DMS 273 treated with DMSO at 0.1 percent for 48 hours (cell line): ENCODE results near the gene TTC21A.

Experiments
- DNase-seq: peaks from one replicate; lab custom pipeline; 2025; lab: John Stamatoyannopoulos, UW

Gene TTC21A

DNA sequence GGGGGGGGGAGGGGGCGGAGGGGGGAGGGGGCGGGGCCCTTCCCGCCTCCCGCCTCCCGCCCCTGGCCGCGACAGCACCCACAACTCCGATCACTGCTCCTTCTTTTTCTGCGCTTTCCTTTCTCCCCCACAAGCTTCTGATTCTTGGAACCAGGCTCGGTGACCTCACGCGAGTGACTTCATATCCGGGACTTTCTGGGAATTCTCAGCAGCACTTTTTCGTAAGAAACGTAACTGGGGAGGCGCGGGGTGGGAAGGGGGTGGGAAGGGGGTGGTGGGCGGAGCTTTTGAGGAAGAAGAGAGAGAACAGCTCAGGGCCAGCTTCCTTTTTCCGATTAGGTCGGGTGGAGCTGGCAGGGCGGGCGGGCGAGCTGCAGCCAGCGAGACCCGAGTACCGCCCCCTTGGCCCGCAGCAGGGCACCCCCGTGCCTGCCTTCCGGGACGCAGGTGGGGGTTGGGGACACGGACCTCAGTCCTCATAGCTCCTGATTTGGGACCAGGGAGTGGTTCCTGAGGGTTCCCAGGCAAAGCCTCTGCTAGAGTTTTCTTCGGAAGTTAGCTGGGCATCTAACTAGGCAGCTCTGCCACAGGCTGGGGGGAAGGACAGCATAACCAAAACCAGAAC lies 70.3 kb downstream of the TTC21A start:
- DNase-seq = peak; percentile 48

- DNase-seq = peak; percentile 9
Observed at GRCh38 chr3:39178553-39178952, 71.1 kb downstream of the TTC21A start.

DNA sequence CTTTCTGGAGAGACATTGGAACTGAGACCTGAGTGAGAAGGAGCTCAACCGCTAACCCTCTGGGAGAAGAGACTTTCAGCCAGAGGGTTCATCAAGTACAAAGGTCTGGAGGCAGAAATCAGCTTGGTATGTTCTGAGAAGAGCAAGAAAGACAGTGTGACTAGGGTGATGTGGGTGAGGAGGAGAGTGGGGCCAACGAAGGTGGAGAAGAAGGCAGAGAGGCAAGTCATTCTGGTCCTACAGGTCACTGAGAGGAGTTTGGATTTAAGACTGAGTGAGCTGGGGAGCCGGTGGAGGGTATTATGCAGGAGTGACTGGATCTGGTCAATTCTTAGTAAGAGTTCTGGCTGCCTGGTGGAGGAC lies 72.7 kb downstream of the TTC21A start:
- no peak for DNase-seq

- DNase-seq = peak; percentile 37
Observed at GRCh38 chr3:39180546-39181346, 73.3 kb downstream of the TTC21A start.

DNA sequence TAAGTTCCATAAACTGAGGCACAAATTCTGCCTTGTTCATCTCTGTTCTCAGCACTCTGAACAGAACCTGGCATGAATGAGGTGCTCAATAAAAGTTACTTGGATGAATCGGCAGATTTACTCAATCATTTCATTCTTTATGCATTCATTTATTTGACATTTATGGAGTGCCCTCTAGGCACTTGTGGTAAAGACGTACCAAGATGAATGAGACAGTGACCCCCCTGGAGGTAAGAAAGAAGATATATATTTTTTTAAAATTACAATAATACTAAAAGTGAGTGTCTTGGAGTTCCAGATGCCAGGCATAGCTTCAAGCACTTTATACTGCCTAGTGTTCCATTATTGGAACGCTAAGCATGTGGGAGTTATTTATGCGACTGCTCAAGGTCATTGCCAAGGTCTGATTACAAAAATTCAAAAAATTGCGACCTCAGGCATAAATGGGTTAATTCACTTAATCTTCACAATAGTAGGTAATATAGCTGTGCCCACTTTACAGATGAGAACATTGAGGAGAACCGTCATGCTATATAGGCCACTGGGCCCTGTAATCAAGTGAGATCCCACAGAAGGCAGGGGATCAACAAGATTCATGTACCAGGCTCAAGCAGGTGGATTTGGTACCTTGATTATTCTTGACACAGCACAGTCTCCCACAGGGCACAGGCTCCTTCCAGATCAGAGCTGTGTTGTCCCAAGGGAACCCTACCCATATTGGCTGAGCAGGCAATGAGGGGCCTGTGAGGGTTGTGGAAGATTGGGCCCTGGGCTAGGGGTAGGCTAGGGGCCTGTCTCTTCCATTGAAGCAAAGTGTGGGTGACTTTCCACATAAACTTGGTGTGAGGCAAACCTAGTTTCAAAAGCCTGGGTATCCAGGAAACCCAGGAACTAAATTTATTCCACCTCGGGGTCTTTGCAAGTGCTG lies 74.2 kb downstream of the TTC21A start:
- no peak for DNase-seq

DNA sequence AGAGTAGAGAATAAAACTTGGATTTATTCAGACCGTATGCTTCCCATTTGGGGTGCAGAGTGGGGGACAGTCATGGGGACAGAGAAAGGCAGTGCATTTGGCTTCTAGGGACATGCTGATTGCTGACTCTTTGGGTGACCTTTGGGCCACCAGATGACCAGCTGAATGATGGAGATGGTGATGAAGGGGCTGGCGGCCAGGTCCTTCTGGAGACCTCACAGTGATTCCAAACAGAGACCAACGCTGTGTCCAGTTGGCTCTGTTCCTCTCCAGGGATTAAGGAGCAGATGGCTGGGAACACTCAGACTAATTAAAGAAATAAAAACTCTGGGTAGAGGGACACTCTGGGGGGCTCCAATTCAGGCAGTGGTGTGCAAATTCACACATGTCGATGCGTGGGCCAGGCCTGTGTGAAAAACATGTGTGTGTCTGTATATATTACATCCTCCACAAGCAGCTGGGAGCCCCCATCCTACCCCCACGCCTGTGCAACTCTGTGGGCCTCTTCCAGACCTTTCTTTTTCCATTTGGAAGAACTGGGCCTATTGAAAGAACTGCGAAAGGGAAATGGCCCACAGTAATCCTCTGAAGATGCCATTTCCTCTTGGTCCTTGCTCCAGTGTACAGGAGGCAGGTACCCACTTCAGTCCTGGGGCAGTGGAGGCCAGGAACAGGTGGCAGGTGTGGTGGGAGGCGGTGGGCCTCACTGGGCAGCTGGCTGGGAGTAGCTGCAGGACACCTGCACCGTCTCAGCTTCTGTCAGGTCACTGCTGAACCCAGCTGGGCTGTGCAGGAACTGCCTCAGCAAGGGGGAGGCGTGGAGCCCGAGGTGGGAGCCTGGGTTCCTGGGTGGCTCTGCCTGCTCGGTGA lies 76.0 kb downstream of the TTC21A start:
- DNase-seq = peak; percentile 56

GRCh38 chr3:39184081-39184967 lies 76.8 kb downstream of the TTC21A start:
- DNase-seq = no peak

DNA sequence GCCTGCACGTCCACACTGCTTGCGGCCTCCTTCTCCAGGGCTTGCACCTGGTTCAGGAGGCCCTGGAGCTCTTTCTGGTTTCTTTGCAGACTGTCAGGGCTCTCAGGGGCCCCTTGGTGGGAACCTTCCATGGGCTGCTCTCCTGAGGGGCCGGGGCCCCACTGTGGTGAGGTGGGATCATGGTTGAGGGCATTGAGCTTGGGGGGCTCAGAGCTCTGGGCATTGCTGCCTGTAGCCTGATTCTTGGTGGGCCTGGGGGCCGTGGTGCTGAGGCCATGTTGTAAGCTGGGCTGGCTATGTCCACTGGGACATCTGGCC lies 77.4 kb downstream of the TTC21A start:
- no peak for DNase-seq

DNA sequence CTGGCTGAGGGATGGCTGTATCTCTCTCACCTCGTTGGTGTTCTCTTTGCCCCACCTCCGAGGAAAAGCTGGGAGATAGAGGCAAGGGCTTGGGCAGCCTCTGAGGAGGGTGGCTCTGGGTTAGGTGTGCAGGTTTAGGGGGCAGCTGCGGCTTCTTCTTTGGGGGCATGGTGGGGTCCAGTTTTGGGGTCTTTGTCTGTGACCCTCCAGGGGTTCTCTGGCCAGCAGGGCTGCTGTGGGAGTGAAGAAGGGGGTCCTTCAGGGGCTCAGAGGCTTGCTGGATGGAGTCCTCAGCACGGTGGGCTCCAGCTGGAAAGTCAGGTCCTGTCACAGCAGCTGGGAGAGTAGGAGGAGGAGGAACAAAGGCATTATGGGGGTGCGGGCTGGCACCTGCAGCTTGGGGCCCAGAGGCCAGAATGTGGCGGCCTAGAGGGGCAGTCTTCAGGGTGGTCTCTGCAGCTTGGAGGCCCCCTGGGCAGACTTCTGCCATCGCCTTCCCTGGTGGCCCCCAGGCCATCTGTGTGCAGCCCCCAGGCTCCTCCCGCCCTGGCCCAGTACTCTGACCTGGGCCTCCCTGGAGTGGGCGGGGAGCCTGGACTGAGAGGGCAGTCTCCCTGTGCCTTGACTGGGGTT lies 78.0 kb downstream of the TTC21A start:
- no peak for DNase-seq

DNA sequence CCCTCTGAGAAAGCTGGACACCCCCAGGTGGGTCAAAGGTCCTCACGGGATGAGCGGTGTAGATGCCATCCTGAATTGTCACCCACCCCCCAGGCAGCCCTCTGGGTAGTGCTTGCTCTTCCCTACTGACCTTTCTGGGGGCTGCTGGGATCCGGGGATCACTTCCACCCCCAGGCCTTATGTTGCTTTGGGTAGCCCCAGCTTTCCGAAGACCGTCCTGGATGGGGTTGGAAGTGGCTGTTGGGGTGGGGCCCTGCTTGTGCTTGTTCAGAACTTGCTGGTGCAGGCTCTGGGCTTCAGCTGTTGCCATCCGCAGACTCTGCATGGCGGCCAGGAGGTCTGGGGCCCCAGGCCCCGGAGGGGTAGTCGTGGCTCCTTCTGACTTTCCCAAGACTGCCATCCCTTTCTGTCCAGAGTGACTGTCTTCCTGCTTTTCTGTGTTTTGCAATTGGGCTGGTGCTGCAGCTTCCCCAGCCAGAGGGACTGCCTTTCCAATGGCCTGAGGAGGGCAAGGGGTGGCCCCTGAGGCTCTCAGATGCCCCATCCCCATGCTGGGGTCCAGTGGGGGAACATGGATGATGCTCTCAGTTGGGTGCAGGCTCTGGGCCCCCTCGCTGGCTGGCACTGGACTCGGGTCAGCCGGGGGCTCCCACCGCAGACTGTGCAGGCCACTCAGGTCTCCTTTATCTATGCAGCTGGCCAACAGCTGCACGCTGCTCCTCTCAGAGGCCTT lies 78.6 kb downstream of the TTC21A start:
- no peak for DNase-seq

GRCh38 chr3:39186692-39187151 lies 79.2 kb downstream of the TTC21A start:
- DNase-seq = no peak

GRCh38 chr3:39187372-39188155 lies 80.1 kb downstream of the TTC21A start:
- no peak for DNase-seq
